AG04450 (cell line): ENCODE measurements around the gene TMEM221. TPM values are rescaled to one million over a fixed set of nuclear protein-coding genes. Genes with fewer than 3 reads are reported as not detected.

Experiments used
- CTCF ChIA-PET: fragments of 300-600, 350-600 bp; formaldehyde crosslinking; extraction: SDS; loops from one replicate; lab custom pipeline; 2022; ENCODE audit warnings: antibody characterized with exemption, inconsistent platforms; lab: Charles Lee
- POLR2A ChIA-PET: fragments of 350-600 bp; formaldehyde crosslinking; extraction: SDS; loops from one replicate; lab custom pipeline; 2021; ENCODE audit warnings: antibody characterized with exemption, inconsistent platforms; lab: Yijun Ruan, JAX
- DNase-seq: peaks from one replicate; pipeline ENCODE4 v3.0.0-alpha.2; 2011; ENCODE audit warnings: low read depth, low spot score
- H3K27ac ChIP-seq: one replicate; pipeline ENCODE4 v1.5.1; 2012; ENCODE audit warnings: low read depth, low read length, control low read depth
- H3K27me3 ChIP-seq: one replicate; pipeline ENCODE4 v1.6.0; 2012; ENCODE audit warnings: low read length; ENCODE audit not compliant: control insufficient read depth, insufficient read depth
- H3K4me3 ChIP-seq: 2 replicates; pipeline ENCODE4 v1.5.1; 2011; ENCODE audit warnings: mild to moderate bottlenecking, low read depth, low read length, control low read depth
- H3K9me3 ChIP-seq: 2 replicates; pipeline ENCODE4 v1.5.1; 2012; ENCODE audit warnings: low read length; ENCODE audit not compliant: control insufficient read depth, insufficient read depth
- polyA plus RNA-seq: library from polyadenylated mRNA; depleted of rRNA; stranded (reverse); fragments of >200 nt; gene quantifications from 2 replicates; pipeline ENCODE4 v1.2.3, GENCODE V29; 2011
- TF ChIP-seq, protein P1 (sequence below): IDR thresholded peaks from 2 replicates; pipeline ENCODE4 v1.5.1; 2011; ENCODE audit warnings: low read depth, low read length, control low read depth, inconsistent platforms

The TMEM221 gene
- polyA plus RNA-seq, 1 experiment = 0.05 TPM

- Histone ChIP-seq H3K27ac (peak overlapping the region; percentile 52), H3K4me3 (peak overlapping the region; percentile 78), H3K27me3 (no peaks in the 10 kb centered on the region), H3K9me3 (no peaks in the 10 kb centered on the region)
- TF ChIP-seq, protein P1, sequence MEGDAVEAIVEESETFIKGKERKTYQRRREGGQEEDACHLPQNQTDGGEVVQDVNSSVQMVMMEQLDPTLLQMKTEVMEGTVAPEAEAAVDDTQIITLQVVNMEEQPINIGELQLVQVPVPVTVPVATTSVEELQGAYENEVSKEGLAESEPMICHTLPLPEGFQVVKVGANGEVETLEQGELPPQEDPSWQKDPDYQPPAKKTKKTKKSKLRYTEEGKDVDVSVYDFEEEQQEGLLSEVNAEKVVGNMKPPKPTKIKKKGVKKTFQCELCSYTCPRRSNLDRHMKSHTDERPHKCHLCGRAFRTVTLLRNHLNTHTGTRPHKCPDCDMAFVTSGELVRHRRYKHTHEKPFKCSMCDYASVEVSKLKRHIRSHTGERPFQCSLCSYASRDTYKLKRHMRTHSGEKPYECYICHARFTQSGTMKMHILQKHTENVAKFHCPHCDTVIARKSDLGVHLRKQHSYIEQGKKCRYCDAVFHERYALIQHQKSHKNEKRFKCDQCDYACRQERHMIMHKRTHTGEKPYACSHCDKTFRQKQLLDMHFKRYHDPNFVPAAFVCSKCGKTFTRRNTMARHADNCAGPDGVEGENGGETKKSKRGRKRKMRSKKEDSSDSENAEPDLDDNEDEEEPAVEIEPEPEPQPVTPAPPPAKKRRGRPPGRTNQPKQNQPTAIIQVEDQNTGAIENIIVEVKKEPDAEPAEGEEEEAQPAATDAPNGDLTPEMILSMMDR = no peak
- ChIA-PET CTCF (interaction anchor here (0.6 to 0.8 kb wide), 2 partner anchors 41 to 44 kb away, joined by 3 read pairs; no protein-coding TSS in a partner anchor), POLR2A (no interaction called here)
- DNase-seq = no peak
These were observed 20.6 kb upstream of the TMEM221 start for GRCh38 chr19:17469092-17469480.

GRCh38 chr19:17468302-17469091, 20.0 kb upstream of the TMEM221 start:
- CTCF ChIA-PET = interaction anchor here (0.6 to 0.8 kb wide), 3 partner anchors 19 to 43 kb away, joined by 3 to 4 read pairs (median 3); no protein-coding TSS in a partner anchor
- peak overlapping the region; percentile 78 for H3K4me3 ChIP-seq
- DNase-seq = no peak

GRCh38 chr19:17467471-17468301, 19.2 kb upstream of the TMEM221 start:
- TF ChIP-seq, protein P1 = no peak

More at GRCh38 chr19:17468302-17469091, 20.0 kb upstream of the TMEM221 start:
- POLR2A ChIA-PET = no interaction called here
- TF ChIP-seq, protein P1 = no peak
- Histone ChIP-seq H3K27ac (no peak overlapping the region), H3K9me3 (no peaks in the 10 kb centered on the region), H3K27me3 (no peaks in the 10 kb centered on the region)

DNA sequence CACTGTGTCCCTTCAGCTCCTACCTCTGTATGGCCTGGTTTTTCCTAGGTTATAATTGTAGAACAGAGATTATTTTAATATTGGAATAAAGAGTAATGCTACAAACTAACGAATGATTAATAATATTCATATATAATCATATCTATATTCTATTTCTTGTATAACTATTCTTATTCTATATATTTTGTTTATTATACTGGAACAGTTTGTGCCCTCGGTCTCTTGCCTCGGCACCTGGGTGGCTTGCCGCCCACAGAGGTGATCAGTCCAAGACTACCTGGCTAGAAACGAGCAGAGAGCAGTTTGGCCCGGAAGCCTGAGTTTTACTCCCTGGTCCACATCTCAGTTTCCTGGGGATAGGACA, 18.0 kb upstream of the TMEM221 start:
- H3K4me3 ChIP-seq = no peak overlapping the region
- CTCF ChIA-PET = interaction anchor here (0.6 to 1.5 kb wide), 11 partner anchors 22 to 134 kb away, joined by 3 to 4 read pairs (median 3); partner anchors contain the start of gene CCDC194
- TF ChIP-seq, protein P1 = no peak
- no peak overlapping the region for H3K27ac ChIP-seq
- DNase-seq = no peak
- H3K9me3 ChIP-seq = no peaks in the 10 kb centered on the region
- POLR2A ChIA-PET = no interaction called here
- no peaks in the 10 kb centered on the region for H3K27me3 ChIP-seq

More at GRCh38 chr19:17467471-17468301, 19.2 kb upstream of the TMEM221 start:
- DNase-seq = no peak
- Histone ChIP-seq H3K27me3 (no peaks in the 10 kb centered on the region), H3K9me3 (no peaks in the 10 kb centered on the region), H3K4me3 (no peak overlapping the region), H3K27ac (no peak overlapping the region)
- ChIA-PET POLR2A (interaction anchor here (0.7 kb wide), 1 partner anchor 184 kb away, joined by 3 read pairs; no protein-coding TSS in a partner anchor), CTCF (interaction anchor here (0.6 to 1.3 kb wide), 3 partner anchors 19 to 120 kb away, joined by 3 to 4 read pairs (median 4); no protein-coding TSS in a partner anchor)
